Measurements from ENCODE around the gene ULBP1.

GRCh38 chr6:150004783-150005717 is 41.3 kb downstream of the ULBP1 start:
- TF ChIP-seq CTCF (conservative IDR thresholded peaks at IDR 0.05 in 1 of 2, IDR thresholded peaks at IDR 0.05 in 1 of 2; ENCODE audit: extremely low read depth in 1 of 2, insufficient read depth in 1 of 2, low read depth in 1 of 2, low read length in 2 of 2) (no peak), EZH2 (IDR thresholded peaks at IDR 0.05; ENCODE audit: borderline replicate concordance, low read length) (no peak)
